NCI-H524 treated with DMSO at 0.1 percent for 48 hours (cell line): Measurements from ENCODE around the gene SCAPER.

Experiments used
- DNase-seq: peaks from one replicate; lab custom pipeline; 2025; lab: John Stamatoyannopoulos, UW

Gene SCAPER

DNA sequence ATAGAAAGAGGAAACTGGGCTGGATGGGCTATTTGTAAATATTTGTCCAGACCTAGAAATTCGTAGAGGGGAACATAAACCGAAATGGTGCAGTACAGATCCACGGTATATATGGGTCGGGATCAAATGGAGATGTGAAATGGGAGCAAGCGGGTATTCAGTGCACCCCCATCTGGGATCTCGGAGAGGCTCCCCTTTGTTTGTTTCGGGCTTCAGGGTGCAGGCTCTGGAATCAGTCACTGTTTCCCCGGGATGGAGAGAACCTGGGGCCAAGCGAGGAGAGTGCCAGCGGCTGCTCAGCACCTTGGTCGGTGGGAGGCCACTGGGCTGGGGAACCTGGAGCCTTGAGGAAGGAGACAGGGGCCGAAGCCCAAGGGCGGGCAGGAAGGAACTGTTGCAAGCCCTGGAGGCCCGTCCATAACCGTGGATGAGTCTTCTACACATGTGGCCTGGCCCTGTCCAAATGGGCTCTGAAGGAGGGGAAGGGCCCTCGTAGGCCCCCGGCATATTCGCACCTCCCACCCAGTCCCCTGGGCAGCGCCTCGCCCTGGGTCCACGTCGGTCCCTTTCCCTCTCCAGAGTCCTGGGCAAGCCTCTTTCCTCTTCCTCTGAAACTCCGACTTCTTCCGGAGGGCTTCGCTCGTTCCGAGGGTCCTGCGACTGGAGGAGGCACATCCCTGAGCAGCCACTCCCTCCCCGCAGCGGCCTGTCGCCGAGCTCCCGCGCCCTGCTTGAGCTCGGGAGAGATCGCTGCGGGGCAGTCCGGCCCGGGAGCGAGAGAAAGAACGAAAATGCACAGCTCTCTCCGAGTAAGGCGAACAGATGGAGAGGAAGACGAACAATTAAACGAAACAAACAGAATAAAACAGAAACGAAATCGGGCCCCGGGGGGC is 565.6 kb downstream of the SCAPER start:
- DNase-seq: no peak

DNA sequence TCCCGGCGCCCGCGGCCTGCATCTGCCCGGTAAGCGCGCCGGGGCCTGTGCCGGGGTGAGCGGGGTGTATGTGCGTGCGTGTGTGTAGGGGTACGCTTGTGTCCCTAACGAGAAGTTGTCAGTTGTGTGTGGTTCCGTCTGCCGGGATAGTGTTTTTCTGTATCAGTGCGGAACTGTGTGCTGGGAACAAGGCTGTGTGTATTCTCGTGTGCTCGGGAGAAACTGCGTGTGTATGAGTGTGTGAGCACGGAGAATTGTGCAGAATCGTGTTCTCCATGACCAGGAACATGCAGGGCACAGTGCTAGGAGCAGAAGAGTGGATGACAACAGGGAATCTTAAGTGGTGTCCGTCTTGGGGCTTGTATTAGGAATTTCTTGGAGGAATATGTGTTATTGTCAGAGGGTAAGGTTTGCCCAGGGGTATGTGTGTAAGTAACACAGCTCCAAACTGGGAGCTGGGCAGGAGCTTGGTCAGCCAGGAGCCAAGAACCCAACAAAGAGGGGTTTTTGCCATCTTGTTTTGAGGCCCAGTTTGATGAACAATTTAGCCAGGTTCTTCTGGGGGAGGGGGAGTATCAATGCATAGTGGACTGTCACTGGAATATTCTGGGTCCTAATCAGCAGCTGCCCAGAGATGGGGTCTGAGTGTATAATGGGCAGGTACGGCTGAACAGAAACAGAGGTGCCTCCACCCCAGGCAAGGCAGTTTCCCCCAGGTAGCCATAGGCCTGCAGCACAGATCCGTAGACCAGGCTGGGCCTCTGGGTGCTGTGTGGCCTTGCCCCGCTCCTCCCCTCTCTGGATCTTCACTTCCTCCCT is 566.4 kb downstream of the SCAPER start:
- no peak for DNase-seq

DNA sequence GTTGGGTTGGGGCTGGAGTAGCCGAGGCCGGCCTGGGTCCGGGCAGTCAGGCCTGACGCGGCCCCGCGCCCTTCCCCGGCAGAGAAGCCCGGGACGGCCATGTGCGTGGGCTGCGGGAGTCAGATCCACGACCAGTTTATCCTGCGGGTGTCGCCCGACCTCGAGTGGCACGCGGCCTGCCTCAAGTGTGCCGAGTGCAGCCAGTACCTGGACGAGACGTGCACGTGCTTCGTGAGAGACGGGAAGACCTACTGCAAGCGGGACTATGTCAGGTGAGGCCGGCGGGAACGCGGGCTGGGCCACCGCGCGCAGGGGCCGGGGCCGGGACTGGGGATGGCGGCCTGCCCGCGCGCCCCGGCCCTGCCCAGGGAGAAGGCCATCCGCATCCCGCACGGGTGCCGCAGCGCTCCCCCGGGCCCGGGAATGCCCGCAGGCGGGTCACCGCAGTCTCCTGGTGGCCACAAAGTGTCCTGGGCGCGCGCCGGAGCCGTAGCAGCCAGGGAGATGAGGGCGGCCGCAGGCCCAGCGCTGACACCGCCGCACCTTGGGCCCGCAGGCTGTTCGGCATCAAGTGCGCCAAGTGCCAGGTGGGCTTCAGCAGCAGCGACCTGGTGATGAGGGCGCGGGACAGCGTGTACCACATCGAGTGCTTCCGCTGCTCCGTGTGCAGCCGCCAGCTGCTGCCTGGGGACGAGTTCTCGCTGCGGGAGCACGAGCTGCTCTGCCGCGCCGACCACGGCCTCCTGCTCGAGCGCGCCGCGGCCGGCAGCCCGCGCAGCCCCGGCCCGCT is 567.2 kb downstream of the SCAPER start:
- DNase-seq: no peak

DNA sequence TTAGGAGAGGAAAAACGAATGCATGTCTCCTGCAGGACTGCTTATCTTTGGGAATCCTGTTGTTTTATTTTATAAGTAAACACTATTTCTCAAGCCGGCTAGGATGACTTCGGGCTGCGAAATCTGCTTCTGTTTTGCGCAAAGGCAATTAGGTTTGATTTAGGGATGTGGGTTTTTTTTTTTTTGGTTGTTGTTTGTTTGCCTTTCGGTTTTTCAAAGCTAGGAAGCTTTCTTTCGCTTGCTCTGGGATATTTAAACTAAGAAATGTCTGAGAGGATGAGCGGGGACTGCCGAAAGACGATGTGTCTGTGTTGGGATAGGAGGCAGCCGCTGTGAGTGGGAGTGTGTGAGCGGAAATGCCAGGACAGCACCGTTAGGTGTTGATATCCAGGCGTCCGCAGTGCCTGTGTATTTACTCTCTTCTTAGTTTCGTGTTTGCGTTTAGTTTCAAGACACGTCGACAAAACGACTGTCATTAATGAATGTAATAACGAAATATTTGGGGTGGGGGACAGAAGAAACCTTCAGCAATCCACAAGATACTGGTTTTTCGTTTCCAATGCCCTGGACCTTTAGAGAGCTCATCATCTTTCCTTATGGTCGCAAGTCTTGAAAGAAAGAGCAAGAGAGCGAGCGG is 568.0 kb downstream of the SCAPER start:
- DNase-seq: peak; percentile 60

- peak; percentile 91 for DNase-seq
These were observed 568.7 kb downstream of the SCAPER start, which contains the start of gene ISL2 for GRCh38 chr15:76336254-76337058. Gene ISL2, plus strand, starts transcription at chr15:76336773. Its CDS starts 111 bp downstream, at chr15:76336884.

DNA sequence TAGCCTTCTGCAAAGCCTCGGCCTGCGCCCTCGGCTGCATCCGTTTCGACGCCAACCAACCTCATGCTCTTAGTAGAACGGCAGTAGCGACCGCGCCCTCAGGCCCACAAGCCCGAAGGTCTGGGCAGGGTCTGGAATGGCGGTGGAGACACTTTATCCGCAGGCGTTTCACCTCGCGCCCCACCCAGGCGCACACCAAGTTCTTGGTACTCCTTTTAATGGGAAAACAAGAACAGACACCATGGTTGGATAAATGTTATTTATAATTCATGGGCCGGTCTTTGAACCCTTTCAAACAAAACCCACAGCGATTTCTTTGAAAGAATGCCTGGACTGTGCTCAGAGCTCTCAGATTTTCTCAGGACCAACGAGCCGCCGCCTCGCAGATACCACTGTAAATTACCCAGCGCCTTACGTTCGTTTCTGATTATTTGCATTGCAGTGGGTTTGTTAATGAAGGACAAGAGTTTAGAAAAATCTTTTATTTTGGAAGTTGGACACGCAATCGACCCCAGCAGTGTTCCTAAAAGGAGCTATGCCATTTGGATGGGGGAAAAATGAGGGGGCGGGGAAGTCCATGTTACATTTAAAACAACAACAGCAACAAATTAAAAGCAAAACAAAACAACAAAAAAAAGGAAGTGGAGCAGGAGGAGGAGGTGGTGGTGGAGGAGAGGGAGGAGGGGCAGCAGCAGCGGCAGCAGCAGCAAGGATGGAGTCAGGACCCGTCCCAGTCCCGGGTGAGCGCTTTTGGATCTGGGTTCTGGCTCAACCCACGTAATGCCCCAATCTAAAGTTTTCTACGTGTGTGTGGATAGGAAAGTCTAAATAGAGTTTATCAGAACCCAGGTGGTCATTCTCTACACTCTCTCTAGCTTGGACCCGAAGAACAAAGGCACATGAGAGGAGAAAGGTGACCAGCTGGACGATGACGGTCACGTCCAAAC is 569.6 kb downstream of the SCAPER start:
- no peak for DNase-seq

- no peak for DNase-seq
These were observed 570.5 kb downstream of the SCAPER start for GRCh38 chr15:76334438-76335306.

DNA sequence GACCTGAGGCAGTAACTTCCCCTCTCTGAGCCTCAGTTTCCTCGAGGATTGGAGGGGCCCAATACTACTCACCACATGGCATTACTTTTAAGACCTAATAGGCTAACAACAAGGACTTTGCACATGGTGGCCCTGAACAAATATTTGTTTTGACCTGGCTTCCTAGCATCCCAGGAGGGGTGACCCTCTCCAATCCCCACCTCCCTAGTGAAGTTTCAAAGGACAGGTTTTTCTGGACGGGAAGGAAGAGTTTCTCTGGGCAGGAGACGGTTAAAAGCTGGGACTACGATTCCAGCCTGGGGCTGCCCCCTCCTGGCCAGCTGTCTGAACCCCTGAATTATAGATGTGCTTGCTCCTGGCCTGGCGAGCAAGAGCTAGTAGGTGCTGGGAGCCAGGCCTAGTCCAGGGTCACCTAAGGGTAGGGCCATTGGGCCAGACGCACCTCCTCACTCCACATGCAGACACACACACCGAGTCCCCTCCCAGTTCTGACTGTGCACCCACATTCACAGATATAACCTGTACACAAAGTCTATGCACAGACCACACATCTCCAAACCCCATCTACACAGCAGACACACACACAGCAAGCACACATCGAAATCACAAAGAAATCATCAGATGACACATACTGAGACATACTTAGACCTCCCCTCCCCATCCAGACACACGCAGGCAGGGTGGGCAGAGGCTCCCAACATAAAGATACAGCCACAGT is 571.3 kb downstream of the SCAPER start:
- no peak for DNase-seq

DNA sequence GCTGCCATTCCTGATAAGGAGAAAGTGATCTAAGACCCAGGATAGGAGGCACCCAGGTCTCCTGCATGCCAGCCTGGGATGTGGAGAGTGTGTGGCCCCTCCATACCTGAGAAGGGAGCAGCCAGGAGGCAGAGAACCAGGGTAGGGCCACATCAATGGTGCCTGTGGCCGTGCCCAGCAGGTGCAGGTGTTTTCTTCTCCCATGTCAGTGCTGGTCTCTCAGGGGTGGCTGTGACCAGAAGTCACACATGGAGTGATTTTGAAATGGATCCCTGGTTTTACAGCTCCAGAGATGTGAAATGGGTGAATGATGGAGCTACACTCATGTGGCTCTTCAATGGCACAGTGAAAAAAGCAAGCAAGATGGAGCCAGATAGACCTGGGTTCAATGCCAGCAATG is 571.8 kb downstream of the SCAPER start:
- no peak for DNase-seq

DNA sequence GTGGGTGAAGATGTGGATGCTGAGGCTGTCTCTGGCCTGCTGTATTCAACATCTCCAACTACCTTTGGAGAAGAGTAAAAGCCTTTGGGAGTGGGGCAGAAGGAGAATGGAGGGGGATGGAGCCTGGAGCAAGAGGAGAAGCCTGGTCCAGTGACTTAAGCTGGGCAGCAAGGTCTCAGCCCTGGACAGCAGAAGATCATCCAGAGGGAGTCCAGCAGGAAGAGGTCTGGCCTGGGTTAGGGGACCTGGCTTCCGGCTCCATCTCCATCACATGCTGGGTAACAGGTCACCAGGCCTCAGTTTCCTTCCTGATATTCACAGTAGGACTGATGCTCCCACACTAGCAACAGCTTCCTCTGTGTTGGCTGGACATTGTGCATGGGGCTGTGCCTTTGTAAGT is 572.3 kb downstream of the SCAPER start:
- no peak for DNase-seq

GRCh38 chr15:76330080-76330680 is 575.0 kb downstream of the SCAPER start:
- no peak for DNase-seq

- no peak for DNase-seq
These were observed 576.2 kb downstream of the SCAPER start for GRCh38 chr15:76328958-76329357.

DNA sequence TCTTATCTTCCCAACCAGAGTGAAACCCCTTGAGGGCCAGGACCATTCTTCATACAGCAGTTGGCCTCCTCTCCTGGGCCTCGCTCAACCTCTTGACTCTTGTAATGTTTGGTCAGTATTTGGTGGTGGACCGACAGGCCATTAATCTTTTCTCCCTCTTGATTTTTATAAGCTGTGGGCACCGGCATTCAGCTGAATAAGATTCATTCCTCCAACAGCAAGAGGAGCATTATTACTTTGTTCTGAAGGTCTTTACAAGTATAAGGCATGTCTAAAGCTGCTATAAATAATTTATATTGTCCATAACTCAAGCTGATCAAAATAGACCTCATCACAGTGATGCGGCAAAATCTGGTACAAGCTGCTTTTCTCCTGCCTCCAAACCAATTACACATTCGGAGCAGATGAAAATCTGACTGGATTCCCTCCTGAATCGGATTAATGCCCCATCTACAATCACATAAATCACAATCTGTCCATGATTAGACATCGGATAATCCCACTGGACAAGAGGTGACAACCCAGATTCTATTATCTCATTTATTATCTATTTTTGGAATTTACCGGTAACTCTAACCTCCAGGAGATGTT is 576.9 kb downstream of the SCAPER start:
- peak; percentile 47 for DNase-seq

DNA sequence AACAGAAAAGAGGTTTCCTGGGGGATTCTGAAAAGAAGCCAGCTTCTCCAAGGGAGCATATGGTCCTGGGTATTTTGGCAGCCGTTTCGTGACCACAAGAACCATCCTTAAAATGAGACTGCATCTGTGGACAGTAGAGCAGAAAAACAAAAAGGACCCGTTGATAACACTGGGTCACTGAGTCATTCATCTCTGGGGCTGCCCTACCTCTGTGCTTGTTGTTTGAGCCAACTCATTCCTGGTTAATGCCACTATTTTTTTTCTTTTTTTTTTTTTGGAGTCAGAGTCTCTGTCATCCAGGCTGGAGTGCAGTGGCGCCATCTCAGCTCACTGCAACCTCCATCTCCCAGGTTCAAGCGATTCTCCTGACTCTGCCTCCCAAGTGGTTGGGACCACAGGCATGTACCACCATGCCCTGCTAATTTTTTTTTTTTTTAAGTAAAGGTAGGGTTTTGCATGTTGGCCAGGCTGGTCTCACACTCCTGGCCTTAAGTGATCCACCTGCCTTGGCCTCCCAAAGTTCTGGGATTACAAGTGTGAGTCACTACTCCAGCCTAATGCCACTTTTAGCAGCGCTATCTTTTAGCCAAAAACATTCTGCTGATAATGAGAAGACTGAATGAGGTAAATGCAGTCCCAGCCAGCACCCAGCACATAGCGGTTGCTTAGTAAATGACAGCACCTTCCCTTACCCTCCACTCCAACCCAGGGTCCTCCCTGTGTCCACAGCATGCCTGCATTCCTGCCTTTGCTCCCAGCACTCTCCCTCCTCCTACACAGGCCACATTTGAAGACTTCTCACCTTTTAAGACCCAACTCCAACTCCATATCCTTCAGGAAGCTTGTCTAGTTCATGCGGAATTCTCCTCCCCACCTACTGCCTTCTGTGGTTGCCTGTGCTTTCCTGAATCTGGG is 577.7 kb downstream of the SCAPER start:
- DNase-seq: no peak

- no peak for DNase-seq
These were observed 579.4 kb downstream of the SCAPER start for GRCh38 chr15:76325704-76326103.

GRCh38 chr15:76324066-76324465 is 581.1 kb downstream of the SCAPER start:
- DNase-seq: no peak
